K562 (cell line): ENCODE measurements around the gene CHI3L1. TPM values are rescaled to one million over a fixed set of nuclear protein-coding genes. Genes with fewer than 3 reads are reported as not detected.

ENCODE experiments used
- ATAC-seq: fragments of 200-7000 bp; cut with Tn5 transposase; 3 replicates; pipeline ENCODE4 v1.9.1; 2020; ENCODE audit warnings: moderate library complexity
- BruUV-seq: library from RNA; stranded (reverse); fragments of 400-500 nt; replicated peaks from 2 replicates; lab custom pipeline; 2021; lab: Mats Ljungman, UMichigan
- CTCF ChIA-PET: fragments of 300-600 bp; formaldehyde crosslinking; extraction: SDS; loops from one replicate; lab custom pipeline; 2021; ENCODE audit warnings: low intra/inter-chr PET ratio; lab: Yijun Ruan, JAX
- POLR2A ChIA-PET: fragments of 300-600, 350-650 bp; sonication (Branson Sonifier 250); formaldehyde crosslinking; extraction: SDS; loops from one replicate; lab custom pipeline; 2021; ENCODE audit warnings: antibody characterized with exemption, inconsistent platforms; lab: Yijun Ruan, JAX
- DNase-seq, 4 experiments: peaks; one replicate each; pipeline versions ENCODE4 v3.0.0 to v3.0.0-alpha.2; 2011 to 2018; ENCODE audit warnings: low spot score in 3 of 4, mixed read lengths in 3 of 4; ENCODE audit errors: extremely low read depth in 1 of 4
- FAIRE-seq: peaks from 2 replicates; lab custom pipeline; 2011; peaks lifted over from hg19 to GRCh38; lab: Jason Lieb, UNC
- H2AFZ ChIP-seq: 2 replicates; pipeline ENCODE4 v1.6.0; 2011; ENCODE audit warnings: low read depth, low read length, control low read depth, inconsistent platforms
- H3K27ac ChIP-seq: fragments of 200-600 bp; 3 replicates; pipeline ENCODE4 v1.8.0; 2011; ENCODE audit warnings: low read depth, mild to moderate bottlenecking, control low read depth, inconsistent platforms, low read length, moderate library complexity, mixed read lengths; ENCODE audit errors: extremely low read depth
- H3K27me3 ChIP-seq, 2 experiments: fragments of 300-600 bp in 1 of 2; 2 replicates in 1 of 2; 3 replicates in 1 of 2; pipeline versions ENCODE4 v1.6.0 to v1.8.0; 2011; ENCODE audit warnings: inconsistent platforms in 2 of 2, low read length in 2 of 2, mild to moderate bottlenecking in 1 of 2, mixed read lengths in 1 of 2, moderate library complexity in 1 of 2; ENCODE audit not compliant: control insufficient read depth in 2 of 2, insufficient read depth in 2 of 2
- H3K36me3 ChIP-seq: fragments of 300-600 bp; 3 replicates; pipeline ENCODE4 v1.8.0; 2011; ENCODE audit warnings: mild to moderate bottlenecking, low read length, inconsistent platforms; ENCODE audit not compliant: control insufficient read depth, insufficient read depth
- H3K4me1 ChIP-seq, 2 experiments: fragments of 200-600 bp in 1 of 2; replicated peaks in 1 of 2; 2 replicates in 1 of 2; 3 replicates in 1 of 2; pipeline versions ENCODE4 v1.5.1 to v1.8.0; 2011; ENCODE audit warnings: inconsistent platforms in 2 of 2, low read length in 2 of 2, mild to moderate bottlenecking in 1 of 2, mixed read lengths in 1 of 2, moderate library complexity in 1 of 2; ENCODE audit not compliant: control insufficient read depth in 2 of 2, insufficient read depth in 2 of 2
- H3K4me2 ChIP-seq: 2 replicates; pipeline ENCODE4 v1.6.1; 2011; ENCODE audit warnings: low read length, control low read depth, inconsistent platforms, mixed read lengths; ENCODE audit not compliant: insufficient read depth
- H3K4me3 ChIP-seq: fragments of 200-600 bp; sonication (generic), shearing (Covaris generic); 2 replicates; pipeline ENCODE4 v1.5.1; 2016; ENCODE audit warnings: control low read depth, inconsistent platforms
- H3K79me2 ChIP-seq: fragments of 200-600 bp; 3 replicates; pipeline ENCODE4 v1.8.0; 2011; ENCODE audit warnings: low read length, inconsistent platforms; ENCODE audit not compliant: control insufficient read depth, insufficient read depth
- H3K9ac ChIP-seq, 2 experiments: 2 replicates each; pipeline versions ENCODE4 v1.6.0 to v1.6.1; 2011; ENCODE audit warnings: low read depth in 2 of 2, low read length in 2 of 2, control low read depth in 1 of 2, inconsistent platforms in 1 of 2, mild to moderate bottlenecking in 1 of 2, mixed read lengths in 1 of 2; ENCODE audit not compliant: insufficient read depth in 1 of 2
- H3K9me1 ChIP-seq: one replicate; pipeline ENCODE4 v1.6.0; 2011; ENCODE audit warnings: inconsistent platforms, mild to moderate bottlenecking, low read length, moderate library complexity; ENCODE audit not compliant: control insufficient read depth, insufficient read depth
- H3K9me3 ChIP-seq: replicated peaks from 2 replicates; pipeline ENCODE4 v1.5.1; 2011; ENCODE audit warnings: low read depth, low read length, inconsistent platforms; ENCODE audit not compliant: control insufficient read depth, insufficient read depth
- H4K20me1 ChIP-seq: replicated peaks from 2 replicates; pipeline ENCODE4 v1.6.1; 2011; ENCODE audit warnings: low read length, inconsistent platforms, mixed read lengths; ENCODE audit not compliant: control insufficient read depth, insufficient read depth
- BRF2 ChIP-seq: IDR thresholded peaks from 3 replicates; pipeline ENCODE4 v1.6.1; 2011; ENCODE audit warnings: borderline replicate concordance, mild to moderate bottlenecking; ENCODE audit not compliant: insufficient read length, insufficient read depth
- CTBP1 ChIP-seq: fragments of 450-650 bp; IDR thresholded peaks from 2 replicates; pipeline ENCODE4 v1.6.1; 2016; ENCODE audit warnings: borderline replicate concordance
- E2F3 ChIP-seq: fragments of 250-450 bp; sonication (Bioruptor Pico); IDR thresholded peaks from 2 replicates; pipeline ENCODE4 v1.4.0; 2020; ENCODE audit warnings: mild to moderate bottlenecking
- NR1H2 ChIP-seq: sonication (generic); formaldehyde crosslinking; IDR thresholded peaks from 2 replicates; pipeline ENCODE4 v1.4.0; 2020; ENCODE audit warnings: mild to moderate bottlenecking, missing genetic modification reagents
- SMARCC2 ChIP-seq: fragments of 450-650 bp; IDR thresholded peaks from 2 replicates; pipeline ENCODE4 v1.6.1; 2017; ENCODE audit warnings: antibody characterized with exemption, moderate library complexity, mild to moderate bottlenecking, low read depth
- ZFP36 ChIP-seq: fragments of 150-350 bp; IDR thresholded peaks from 2 replicates; pipeline ENCODE4 v1.6.1; 2018; ENCODE audit warnings: low read length, low read depth; ENCODE audit not compliant: partially characterized antibody
- ZNF140 ChIP-seq: fragments of 250-450 bp; sonication (Bioruptor Pico); IDR thresholded peaks from 2 replicates; pipeline ENCODE4 v1.8.0; 2021; ENCODE audit warnings: moderate library complexity, mild to moderate bottlenecking, inconsistent platforms
- ZNF174 ChIP-seq: fragments of 250-450 bp; sonication (Bioruptor Pico); IDR thresholded peaks from 2 replicates; pipeline ENCODE4 v1.4.0; 2020; ENCODE audit warnings: mild to moderate bottlenecking
- ZNF695 ChIP-seq: fragments of 450-650 bp; formaldehyde crosslinking; IDR thresholded peaks from 2 replicates; pipeline ENCODE4 v1.4.0; 2020; ENCODE audit warnings: mild to moderate bottlenecking, moderate library complexity
- WGBS: fragments of 100-300 bp; shearing (Covaris generic); methylation state at CpG from one replicate; pipeline ENCODE4 v1.1.6; 2016; ENCODE audit warnings: low coverage, mixed read lengths; ENCODE audit not compliant: insufficient coverage; ENCODE audit errors: missing lambda C conversion rate; 5-methylcytosine and 5-hydroxymethylcytosine counted together
- in situ Hi-C: fragments of 300-500 bp; cut with MboI; formaldehyde crosslinking; loops from 4 replicates; pipeline ENCODE4 v1.15.0; 2018; ENCODE audit warnings: inconsistent platforms, mixed read lengths
- intact Hi-C: fragments of 100-400 bp; cut with micrococcal nuclease; formaldehyde crosslinking; loops from 2 replicates; pipeline ENCODE4 v1.14.2; 2022
- polyA plus RNA-seq, 8 experiments: library from polyadenylated mRNA; depleted of rRNA in 4 of 8; stranded (reverse) in 5 of 8; unstranded in 3 of 8; fragments of >200 nt; fragmentation: Nextera tagmentation in 2 of 8; fragmentation: Illumina TruSeq in 1 of 8; extraction: Ambion mirVana in 2 of 8; extraction: Trizol in 1 of 8; gene quantifications; 2 replicates each; pipeline versions ENCODE4 v1.2.1 to v1.2.3, GENCODE V29; 2011 to 2014; ENCODE audit warnings: inconsistent platforms in 1 of 8, missing spikeins in 1 of 8
- total RNA-seq, 7 experiments: library from RNA; depleted of rRNA in 6 of 7; stranded (reverse); fragments of >200 nt in 6 of 7; fragmentation: Illumina TruSeq in 2 of 7; extraction: Trizol in 2 of 7; gene quantifications; 2 replicates each; pipeline versions ENCODE4 v1.2.1 to v1.2.3, GENCODE V29; 2011 to 2021; ENCODE audit warnings: low replicate concordance in 1 of 7
- TF ChIP-seq, protein P1 (sequence below), 2 experiments: fragments of 450-650 bp in 1 of 2; IDR thresholded peaks; 2 replicates each; pipeline ENCODE4 v1.6.1; 2011 to 2017; ENCODE audit warnings: low read depth in 2 of 2, antibody characterized with exemption in 1 of 2, borderline replicate concordance in 1 of 2, low read length in 1 of 2, mild to moderate bottlenecking in 1 of 2, mixed read lengths in 1 of 2; ENCODE audit not compliant: control insufficient read depth in 1 of 2
- TF ChIP-seq, protein P2 (sequence below): fragments of 450-650 bp; IDR thresholded peaks from 2 replicates; pipeline ENCODE4 v1.6.1; 2016; ENCODE audit warnings: mild to moderate bottlenecking

Gene CHI3L1
- total and polyA plus RNA-seq, 9 of the 15 experiments (the other 6 are each of a cell fraction or from before 2014, with no cell fraction given), result not detected

DNA sequence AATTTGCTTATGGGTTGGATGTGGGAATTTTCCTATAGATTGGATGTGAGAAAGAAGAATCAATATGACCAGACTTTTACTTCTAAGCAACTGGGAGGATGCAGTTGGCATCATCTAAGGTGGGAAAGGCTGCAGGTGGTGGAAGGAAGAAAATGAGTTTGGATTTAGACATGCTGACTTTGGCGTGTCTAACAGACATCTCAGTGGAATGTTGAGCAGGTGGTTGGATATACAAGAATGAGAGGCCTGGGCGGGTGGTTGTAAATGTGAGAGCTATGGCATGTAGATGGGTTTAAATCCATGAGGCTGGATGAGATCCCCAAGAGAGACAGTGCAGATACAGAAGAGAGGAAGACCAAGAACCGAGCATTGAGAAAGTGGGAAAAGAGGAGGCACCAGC lies 48.4 kb downstream of the CHI3L1 start:
- ChIA-PET POLR2A (interaction anchor here (1.3 kb wide), 1 partner anchor 47 kb away, joined by 3 read pairs; no protein-coding TSS in a partner anchor), CTCF (no interaction called here)
- Histone ChIP-seq H3K27me3 (peaks cover 23 to 69% of the 10 kb centered on the region in 2 experiments), H3K4me1 (no peaks in the 10 kb centered on the region), H3K9ac (no peak overlapping the region), H2AFZ (no peak overlapping the region), H3K4me2 (no peak overlapping the region), H3K27ac (no peak overlapping the region), H3K9me1 (no peaks in the 10 kb centered on the region), H3K4me3 (no peak overlapping the region), H3K9me3 (no peaks in the 10 kb centered on the region), H4K20me1 (no peaks in the 10 kb centered on the region), H3K36me3 (no peaks in the 10 kb centered on the region), H3K79me2 (no peaks in the 10 kb centered on the region)
- intact Hi-C loops, result no loop called here
- DNase-seq (no peak), ATAC-seq (no peak), FAIRE-seq (no peak)
- no TSS peak for BruUV-seq
- TF ChIP-seq SMARCC2 (no peak), ZNF140 (CRISPR knock-in tag) (no peak), ZFP36 (no peak), ZNF174 (CRISPR knock-in tag) (no peak), NR1H2 (CRISPR knock-in tag) (no peak), BRF2 (no peak), ZNF695 (CRISPR knock-in tag) (no peak), CTBP1 (no peak), E2F3 (CRISPR knock-in tag) (no peak)
- TF ChIP-seq, protein P1, sequence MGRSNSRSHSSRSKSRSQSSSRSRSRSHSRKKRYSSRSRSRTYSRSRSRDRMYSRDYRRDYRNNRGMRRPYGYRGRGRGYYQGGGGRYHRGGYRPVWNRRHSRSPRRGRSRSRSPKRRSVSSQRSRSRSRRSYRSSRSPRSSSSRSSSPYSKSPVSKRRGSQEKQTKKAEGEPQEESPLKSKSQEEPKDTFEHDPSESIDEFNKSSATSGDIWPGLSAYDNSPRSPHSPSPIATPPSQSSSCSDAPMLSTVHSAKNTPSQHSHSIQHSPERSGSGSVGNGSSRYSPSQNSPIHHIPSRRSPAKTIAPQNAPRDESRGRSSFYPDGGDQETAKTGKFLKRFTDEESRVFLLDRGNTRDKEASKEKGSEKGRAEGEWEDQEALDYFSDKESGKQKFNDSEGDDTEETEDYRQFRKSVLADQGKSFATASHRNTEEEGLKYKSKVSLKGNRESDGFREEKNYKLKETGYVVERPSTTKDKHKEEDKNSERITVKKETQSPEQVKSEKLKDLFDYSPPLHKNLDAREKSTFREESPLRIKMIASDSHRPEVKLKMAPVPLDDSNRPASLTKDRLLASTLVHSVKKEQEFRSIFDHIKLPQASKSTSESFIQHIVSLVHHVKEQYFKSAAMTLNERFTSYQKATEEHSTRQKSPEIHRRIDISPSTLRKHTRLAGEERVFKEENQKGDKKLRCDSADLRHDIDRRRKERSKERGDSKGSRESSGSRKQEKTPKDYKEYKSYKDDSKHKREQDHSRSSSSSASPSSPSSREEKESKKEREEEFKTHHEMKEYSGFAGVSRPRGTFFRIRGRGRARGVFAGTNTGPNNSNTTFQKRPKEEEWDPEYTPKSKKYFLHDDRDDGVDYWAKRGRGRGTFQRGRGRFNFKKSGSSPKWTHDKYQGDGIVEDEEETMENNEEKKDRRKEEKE (IDR thresholded peaks at IDR 0.05; ENCODE audit: borderline replicate concordance in 1 of 2, control insufficient read depth in 1 of 2, low read depth in 2 of 2, low read length in 1 of 2), result no peak
- TF ChIP-seq, protein P2, sequence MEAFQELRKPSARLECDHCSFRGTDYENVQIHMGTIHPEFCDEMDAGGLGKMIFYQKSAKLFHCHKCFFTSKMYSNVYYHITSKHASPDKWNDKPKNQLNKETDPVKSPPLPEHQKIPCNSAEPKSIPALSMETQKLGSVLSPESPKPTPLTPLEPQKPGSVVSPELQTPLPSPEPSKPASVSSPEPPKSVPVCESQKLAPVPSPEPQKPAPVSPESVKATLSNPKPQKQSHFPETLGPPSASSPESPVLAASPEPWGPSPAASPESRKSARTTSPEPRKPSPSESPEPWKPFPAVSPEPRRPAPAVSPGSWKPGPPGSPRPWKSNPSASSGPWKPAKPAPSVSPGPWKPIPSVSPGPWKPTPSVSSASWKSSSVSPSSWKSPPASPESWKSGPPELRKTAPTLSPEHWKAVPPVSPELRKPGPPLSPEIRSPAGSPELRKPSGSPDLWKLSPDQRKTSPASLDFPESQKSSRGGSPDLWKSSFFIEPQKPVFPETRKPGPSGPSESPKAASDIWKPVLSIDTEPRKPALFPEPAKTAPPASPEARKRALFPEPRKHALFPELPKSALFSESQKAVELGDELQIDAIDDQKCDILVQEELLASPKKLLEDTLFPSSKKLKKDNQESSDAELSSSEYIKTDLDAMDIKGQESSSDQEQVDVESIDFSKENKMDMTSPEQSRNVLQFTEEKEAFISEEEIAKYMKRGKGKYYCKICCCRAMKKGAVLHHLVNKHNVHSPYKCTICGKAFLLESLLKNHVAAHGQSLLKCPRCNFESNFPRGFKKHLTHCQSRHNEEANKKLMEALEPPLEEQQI, result no peak
- in situ Hi-C loops, result no loop called here
- 0% methylated on average over 3 of the region's 3 CpGs for WGBS
